GM12891 (cell line): ENCODE results near the gene C12orf75.

Source experiments
- POLR2A ChIP-seq: IDR thresholded peaks from 2 replicates; pipeline ENCODE4 v1.6.1; 2011; ENCODE audit warnings: low read depth, low read length, control low read depth
- POLR2AphosphoS5 ChIP-seq: IDR thresholded peaks from 2 replicates; pipeline ENCODE4 v1.6.1; 2011; ENCODE audit warnings: low read depth, low read length, control low read depth
- POU2F2 ChIP-seq: IDR thresholded peaks from 2 replicates; pipeline ENCODE4 v1.6.1; 2011; ENCODE audit warnings: low read depth, mild to moderate bottlenecking, control low read depth, low read length, moderate library complexity
- TAF1 ChIP-seq: IDR thresholded peaks from 2 replicates; pipeline ENCODE4 v1.6.1; 2011; ENCODE audit warnings: low read depth, low read length, control low read depth

- no peak for TF ChIP-seq POLR2A
- TF ChIP-seq POU2F2, result no peak
- TF ChIP-seq POLR2AphosphoS5, result no peak
- TF ChIP-seq TAF1, result no peak
Measured at GRCh38 chr12:105338966-105339365, 8.5 kb downstream of the C12orf75 start.
